ENCODE data around the gene TAB2.

Gene TAB2

GRCh38 chr6:149325648-149326236 is 8.2 kb downstream of the TAB2 start:
- TF ChIP-seq CTCF (IDR thresholded peaks at IDR 0.05; ENCODE audit: insufficient read depth, low read length, poor library complexity, severe bottlenecking), result no peak
- no peak for DNase-seq (ENCODE audit: extremely low read depth, insufficient read length)
- Histone ChIP-seq H3K27me3 (replicated peaks; ENCODE audit: control insufficient read depth, insufficient read depth, low read length) (no peaks in the 10 kb centered on the region), H3K4me3 (replicated peaks; ENCODE audit: low read depth, low read length) (no peak overlapping the region), H3K36me3 (ENCODE audit: control insufficient read depth, insufficient read depth, low read length) (no peaks in the 10 kb centered on the region)

- H3K36me3 ChIP-seq (ENCODE audit: control insufficient read depth, insufficient read depth, low read length), result no peaks in the 10 kb centered on the region
- DNase-seq (ENCODE audit: extremely low read depth, insufficient read length), result no peak
- TF ChIP-seq CTCF (IDR thresholded peaks at IDR 0.05; ENCODE audit: insufficient read depth, low read length, poor library complexity, severe bottlenecking), result no peak
- no peaks in the 10 kb centered on the region for H3K27me3 ChIP-seq (replicated peaks; ENCODE audit: control insufficient read depth, insufficient read depth, low read length)
- no peak overlapping the region for H3K4me3 ChIP-seq (replicated peaks; ENCODE audit: low read depth, low read length)
These were observed 10.1 kb downstream of the TAB2 start for GRCh38 chr6:149327638-149328037.

- DNase-seq (ENCODE audit: extremely low read depth, insufficient read length), result no peak
- H3K4me3 ChIP-seq (replicated peaks; ENCODE audit: low read depth, low read length), result no peak overlapping the region
- H3K36me3 ChIP-seq (ENCODE audit: control insufficient read depth, insufficient read depth, low read length), result no peaks in the 10 kb centered on the region
- no peak for TF ChIP-seq CTCF (IDR thresholded peaks at IDR 0.05; ENCODE audit: insufficient read depth, low read length, poor library complexity, severe bottlenecking)
- H3K27me3 ChIP-seq (replicated peaks; ENCODE audit: control insufficient read depth, insufficient read depth, low read length), result no peaks in the 10 kb centered on the region
These were observed 10.6 kb downstream of the TAB2 start for GRCh38 chr6:149328083-149328482.

GRCh38 chr6:149329529-149329928 is 12.0 kb downstream of the TAB2 start:
- Histone ChIP-seq H3K4me3 (replicated peaks; ENCODE audit: low read depth, low read length) (no peak overlapping the region), H3K36me3 (ENCODE audit: control insufficient read depth, insufficient read depth, low read length) (no peaks in the 10 kb centered on the region)

GRCh38 chr6:149330133-149330532 is 12.6 kb downstream of the TAB2 start:
- H3K36me3 ChIP-seq (ENCODE audit: control insufficient read depth, insufficient read depth, low read length), result no peaks in the 10 kb centered on the region
- no peaks in the 10 kb centered on the region for H3K27me3 ChIP-seq (replicated peaks; ENCODE audit: control insufficient read depth, insufficient read depth, low read length)
- H3K4me3 ChIP-seq (replicated peaks; ENCODE audit: low read depth, low read length), result no peak overlapping the region
- TF ChIP-seq CTCF (IDR thresholded peaks at IDR 0.05; ENCODE audit: insufficient read depth, low read length, poor library complexity, severe bottlenecking), result no peak
- DNase-seq (ENCODE audit: extremely low read depth, insufficient read length), result no peak

More at GRCh38 chr6:149329529-149329928, 12.0 kb downstream of the TAB2 start:
- DNase-seq (ENCODE audit: extremely low read depth, insufficient read length), result no peak
- no peaks in the 10 kb centered on the region for H3K27me3 ChIP-seq (replicated peaks; ENCODE audit: control insufficient read depth, insufficient read depth, low read length)
- no peak for TF ChIP-seq CTCF (IDR thresholded peaks at IDR 0.05; ENCODE audit: insufficient read depth, low read length, poor library complexity, severe bottlenecking)

All from GM06990 (cell line).